ENCODE results near the gene CCL19.

CCL19 gene

GRCh38 chr9:34642679-34643078 lies 48.4 kb downstream of the CCL19 start:
- DNase-seq (ENCODE audit: extremely low read depth in 1 of 2, low read depth in 1 of 2), result no peak

Data from stimulated activated CD8-positive, alpha-beta memory T cell treated with anti-CD3 and anti-CD28 coated beads, Interleukin-7, amount 100 ng/mL, for 48 hours (primary cell).